Measurements from ENCODE around the gene ATE1. TPM values are rescaled to one million over a fixed set of nuclear protein-coding genes. Genes with fewer than 3 reads are reported as not detected.
"Not testable (repeated sequence)": the region's sequence is repeated elsewhere in the genome, so short reads cannot be mapped to it uniquely, and the experiment has no call there.

The ATE1 gene
- total RNA-seq, 1 donor from 2014 or later: 34.6 TPM

DNA sequence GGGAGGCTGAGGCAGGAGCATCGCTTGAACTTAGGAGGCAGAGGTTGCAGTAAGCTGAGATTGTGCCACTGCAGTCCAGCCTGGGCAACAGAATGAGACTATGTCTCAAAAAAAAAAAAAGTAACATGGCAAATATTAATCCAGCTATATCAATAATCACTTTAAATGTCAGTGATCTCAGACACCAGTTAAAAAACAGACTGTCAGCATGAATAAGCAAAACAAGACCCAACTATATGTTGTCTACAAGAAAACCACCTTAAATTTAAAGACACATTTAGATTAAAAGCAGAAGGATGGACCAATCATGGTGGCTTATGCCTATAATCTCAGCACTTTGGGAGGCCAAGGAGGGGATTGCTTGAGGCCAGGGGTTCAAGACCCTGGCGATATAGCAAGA, 8.5 kb upstream of the ATE1 start:
- DNase-seq: no peak
- intact Hi-C loops (cut with DNase I): loop anchor here (10.0 kb wide), 1 partner anchor 49 kb away; the partner anchor contains the start of gene TACC2
- ATAC-seq (ENCODE audit: poor library complexity): no peak

DNA sequence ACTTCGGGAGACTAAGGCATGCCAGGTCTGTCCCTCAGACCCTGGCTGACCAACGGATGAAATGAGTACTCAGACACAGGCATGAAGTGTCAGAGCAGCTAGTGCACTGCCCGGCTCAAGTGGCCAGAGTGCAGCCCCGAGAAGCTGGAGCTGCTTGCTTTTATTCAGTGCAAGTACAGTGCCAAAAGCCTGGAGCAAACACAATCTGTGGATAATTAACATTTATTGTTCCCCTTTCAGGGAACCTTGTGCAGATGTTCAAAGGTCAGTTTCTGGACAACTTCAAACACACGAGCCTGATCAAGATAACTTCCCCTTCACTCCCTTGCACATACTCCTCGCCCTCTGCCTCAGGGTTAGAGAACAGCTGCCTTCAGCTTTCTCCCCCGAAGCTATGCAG, 7.9 kb upstream of the ATE1 start:
- ATAC-seq (ENCODE audit: poor library complexity) (peak; percentile 25), DNase-seq (no peak)
- intact Hi-C loops (cut with DNase I): loop anchor here (10.0 kb wide), 1 partner anchor 49 kb away; the partner anchor contains the start of gene TACC2

DNA sequence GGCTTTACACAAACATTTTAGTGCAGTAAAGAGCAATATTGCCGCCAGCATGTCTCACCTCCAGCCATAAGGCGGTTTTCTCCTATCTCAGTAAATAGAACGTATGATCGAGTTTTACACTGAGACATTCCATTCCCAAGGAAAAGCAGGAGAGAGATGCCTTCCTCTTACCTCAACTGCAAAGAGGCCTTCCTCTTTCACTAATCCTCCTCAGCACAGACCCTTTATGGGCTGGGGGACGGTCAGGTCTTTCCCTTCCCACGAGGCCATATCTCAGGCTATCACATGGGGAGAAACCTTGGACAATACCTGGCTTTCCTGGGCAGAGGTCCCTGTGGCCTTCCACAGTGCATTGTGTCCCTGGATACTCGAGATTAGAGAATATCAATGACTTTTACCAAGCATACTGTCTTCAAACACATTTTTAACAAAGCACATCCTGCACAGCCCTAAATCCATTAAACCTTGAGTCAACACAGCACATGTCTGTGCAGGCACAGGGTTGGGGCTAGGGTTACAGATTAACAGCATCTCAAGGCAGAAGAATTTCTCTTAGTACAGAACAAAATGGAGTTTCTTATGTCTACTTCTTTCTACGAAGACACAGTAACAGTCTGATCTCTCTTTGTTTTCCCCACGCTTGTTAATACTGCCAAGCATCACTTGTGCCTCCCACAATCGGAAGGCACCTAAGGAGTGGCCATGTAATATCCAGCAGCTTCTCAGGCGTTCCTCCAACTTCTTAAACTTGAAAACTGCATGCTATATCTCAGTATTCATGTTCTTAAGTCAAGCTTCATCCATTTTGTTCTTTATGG, 2.6 kb upstream of the ATE1 start:
- ATAC-seq (ENCODE audit: poor library complexity); DNase-seq: not testable (repeated sequence)
- intact Hi-C loops (cut with DNase I): loop anchor here (10.0 kb wide), 1 partner anchor 54 kb away; the partner anchor contains the start of gene TACC2

DNA sequence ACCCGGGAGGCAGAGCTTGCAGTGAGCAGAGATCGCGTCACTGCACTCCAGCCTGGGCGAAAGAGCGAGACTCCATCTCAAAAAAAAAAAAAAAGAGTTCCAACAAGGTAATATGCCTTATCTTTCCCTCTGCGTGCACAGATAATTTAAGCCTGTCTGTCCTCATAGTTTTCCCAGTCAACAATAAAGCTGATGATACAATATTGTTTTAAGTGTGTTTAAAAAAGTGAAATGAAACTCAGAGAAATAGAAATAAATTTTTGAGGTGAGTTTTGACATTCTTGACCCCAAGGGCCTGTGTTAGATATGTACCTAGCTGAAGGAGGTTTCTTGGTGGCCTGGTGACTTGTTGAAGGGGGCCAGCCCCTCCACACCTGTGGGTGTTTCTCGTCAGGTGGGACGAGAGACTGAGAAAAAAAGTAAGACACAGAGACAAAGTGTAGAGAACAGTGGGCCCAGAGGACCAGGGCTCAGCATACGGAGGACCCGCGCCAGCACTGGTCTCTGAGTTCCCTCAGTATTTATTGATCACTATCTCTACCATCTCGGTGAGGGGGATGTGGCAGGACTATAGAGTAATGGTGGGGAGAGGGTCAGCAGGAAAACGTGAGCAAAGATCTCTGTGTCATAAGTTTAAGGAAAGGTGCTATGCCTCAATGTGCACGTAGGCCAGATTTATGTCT, 1.9 kb upstream of the ATE1 start:
- not testable (repeated sequence) for DNase-seq; ATAC-seq (ENCODE audit: poor library complexity)
- intact Hi-C loops (cut with DNase I): loop anchor here (10.0 kb wide), 1 partner anchor 55 kb away; the partner anchor contains the start of gene TACC2

DNA sequence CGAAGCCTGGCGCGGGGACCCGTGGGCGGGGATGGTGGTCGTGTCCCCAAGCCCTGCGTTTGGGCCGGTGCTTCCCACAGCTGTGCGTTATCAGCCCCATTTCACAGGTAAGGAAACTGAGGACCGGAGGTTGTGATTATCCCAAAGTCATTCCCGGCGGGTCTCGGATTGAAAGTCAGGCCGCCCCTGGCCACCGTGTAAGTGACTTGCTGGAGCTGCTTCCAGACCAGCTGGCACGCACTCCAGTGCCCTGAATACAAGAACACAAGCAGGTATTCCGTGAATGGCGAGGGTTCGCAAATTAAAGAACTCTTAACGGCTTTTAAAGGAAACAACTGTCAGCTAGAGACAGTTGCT, 675 bp upstream of the ATE1 start:
- intact Hi-C loops (cut with DNase I): no loop called here
- ATAC-seq (ENCODE audit: poor library complexity) (peak; percentile 18), DNase-seq (peak; percentile 59)

DNA sequence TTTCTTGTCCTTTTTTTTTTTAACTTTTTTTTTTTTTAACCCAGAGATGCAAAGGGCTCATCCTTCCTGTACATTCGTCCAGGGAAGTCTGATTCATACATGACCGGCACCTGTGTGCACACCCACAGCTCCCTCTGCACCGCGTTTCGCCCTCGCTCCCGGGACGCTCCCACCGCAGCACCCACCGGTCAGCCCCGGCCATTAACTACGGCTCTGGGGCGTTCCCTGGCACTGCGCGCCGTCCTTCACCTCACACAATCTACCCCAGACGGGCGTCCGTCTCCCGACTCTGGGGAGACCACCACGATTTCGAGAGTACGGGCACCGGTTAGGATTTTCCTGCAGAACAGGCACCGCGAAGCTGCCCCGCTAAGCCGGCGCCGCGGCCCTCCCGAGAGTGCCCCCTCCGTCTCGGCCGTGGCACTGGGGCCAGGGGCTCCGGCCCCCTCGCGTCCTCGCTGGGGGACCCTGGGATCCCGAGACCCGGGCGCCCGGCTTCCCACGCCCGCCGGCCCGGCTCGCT, 452 bp downstream of the ATE1 start:
- DNase-seq: peak; percentile 76
- peak; percentile 67 for ATAC-seq (ENCODE audit: poor library complexity)
- intact Hi-C loops (cut with DNase I): no loop called here

DNA sequence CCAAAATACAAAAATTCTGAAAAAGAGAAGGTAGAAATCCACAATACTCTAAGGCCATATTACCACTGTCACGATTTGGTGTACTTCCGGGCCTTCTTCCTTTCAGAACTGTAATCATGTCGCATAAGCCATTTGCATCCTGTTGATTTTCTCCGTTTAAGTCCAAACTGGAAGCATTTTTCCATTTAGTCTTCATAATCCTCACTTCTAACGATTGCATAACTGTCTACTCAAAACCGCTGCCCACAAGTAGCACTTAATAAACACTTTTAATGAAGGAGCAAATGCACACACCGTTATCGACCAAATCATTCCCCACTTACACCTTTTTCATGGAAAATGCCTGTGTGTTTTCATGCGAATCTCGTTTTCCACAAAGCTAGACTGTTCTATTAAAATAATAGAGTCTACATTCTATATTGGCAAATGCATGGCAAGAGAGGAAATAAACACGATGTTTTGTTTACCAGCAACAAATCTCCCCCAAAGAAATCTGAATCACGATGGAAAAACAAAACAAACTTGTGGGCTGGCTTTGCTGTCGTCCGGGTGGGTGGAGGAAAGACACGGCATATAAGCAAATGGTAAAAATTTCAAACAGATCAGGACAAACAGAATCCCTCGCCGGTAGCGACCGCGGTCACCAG, 1.0 kb downstream of the ATE1 start:
- no peak for DNase-seq
- intact Hi-C loops (cut with DNase I): no loop called here
- no peak for ATAC-seq (ENCODE audit: poor library complexity)

DNA sequence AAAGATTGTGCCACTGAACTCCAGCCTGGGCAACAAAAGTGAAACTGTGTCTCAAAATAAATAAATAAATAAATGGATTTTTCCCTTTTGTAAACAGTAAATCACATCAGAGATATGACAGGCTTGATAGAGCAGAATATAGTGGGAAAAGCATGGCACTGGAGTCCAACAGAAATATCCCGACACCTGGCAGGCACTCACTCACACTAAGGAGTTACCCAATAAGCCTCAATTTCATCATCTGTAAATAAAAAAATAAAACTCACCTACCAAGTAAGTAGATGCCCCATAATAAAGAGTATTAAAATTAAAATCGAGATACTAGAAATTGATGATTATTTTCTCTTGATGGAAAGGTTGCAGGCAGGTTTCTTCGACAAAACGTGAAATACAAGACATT, 1.7 kb downstream of the ATE1 start:
- DNase-seq (no peak), ATAC-seq (ENCODE audit: poor library complexity) (no peak)
- intact Hi-C loops (cut with DNase I): no loop called here

DNA sequence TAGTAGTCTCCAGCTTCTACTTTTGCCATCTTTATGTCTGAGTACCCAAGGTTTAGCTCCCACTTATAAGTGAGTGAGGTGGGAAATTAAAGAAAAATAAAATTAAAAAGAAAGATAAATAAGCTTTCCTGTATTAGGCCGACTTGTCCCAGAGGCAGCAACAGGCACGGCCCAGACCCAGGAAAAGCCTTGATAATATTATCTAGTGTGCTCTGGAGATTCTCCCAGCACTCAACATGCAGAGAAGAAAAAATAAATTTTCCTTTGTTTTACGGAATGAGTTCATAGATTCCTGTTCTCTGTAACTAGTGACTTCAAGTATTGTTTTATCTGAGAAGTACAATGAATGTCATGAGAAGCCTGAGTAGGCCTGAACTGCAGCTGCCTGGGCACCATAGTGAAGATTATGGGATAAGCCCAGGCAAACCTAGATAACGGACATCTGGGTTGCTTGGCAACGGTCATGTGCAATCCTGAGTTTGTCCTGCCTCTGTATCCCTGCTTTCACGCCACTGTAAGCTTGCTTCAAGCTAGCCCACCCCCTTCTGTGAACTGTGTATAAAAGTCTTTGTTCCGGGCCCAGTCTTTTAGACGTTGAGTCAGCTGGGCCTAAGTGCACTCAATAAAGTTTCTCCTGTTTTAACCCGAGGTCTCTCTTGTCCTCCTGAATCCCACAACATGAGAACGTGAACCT, 6.4 kb downstream of the ATE1 start:
- intact Hi-C loops (cut with DNase I): no loop called here
- ATAC-seq (ENCODE audit: poor library complexity) (peak; percentile 26), DNase-seq (no peak)

DNA sequence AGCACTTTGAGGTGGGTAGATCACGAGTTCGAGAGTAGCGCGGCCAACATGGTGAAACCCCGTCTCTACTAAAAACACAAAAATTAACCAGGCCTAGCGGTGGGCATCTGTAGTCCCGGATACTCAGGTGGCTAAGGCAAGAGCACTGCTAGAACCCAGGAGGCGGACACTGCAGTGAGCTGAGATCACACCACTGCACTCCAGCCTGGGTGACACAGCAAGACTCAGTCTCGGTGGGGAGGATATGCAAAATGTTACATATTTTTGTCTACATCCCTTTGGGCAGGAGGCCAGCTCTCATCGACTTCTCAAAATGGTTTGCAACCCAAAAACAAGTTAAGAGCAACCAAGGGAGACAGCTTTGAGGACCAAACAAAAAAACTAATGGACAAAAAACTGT, 8.2 kb downstream of the ATE1 start:
- ATAC-seq (ENCODE audit: poor library complexity) (no peak), DNase-seq (no peak)
- intact Hi-C loops (cut with DNase I): no loop called here

DNA sequence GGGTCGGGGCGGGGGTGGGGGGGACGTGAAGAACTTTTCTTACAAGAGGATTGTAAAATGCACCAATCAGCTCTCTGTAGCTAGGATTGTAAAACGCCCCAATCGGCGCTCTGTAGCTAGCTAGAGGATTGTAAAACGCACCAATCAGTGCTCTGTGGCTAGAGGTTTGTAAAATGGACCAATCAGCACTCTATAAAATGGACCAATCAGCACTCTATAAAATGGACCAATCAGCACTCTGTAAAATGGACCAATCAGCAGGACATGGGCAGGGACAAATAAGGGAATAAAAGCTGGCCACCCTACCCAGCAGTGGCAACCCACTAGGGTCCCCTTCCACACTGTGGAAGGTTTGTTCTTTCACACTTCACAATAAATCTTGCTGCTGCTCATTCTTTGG, 9.0 kb downstream of the ATE1 start:
- DNase-seq; intact Hi-C loops (cut with DNase I); ATAC-seq (ENCODE audit: poor library complexity): not testable (repeated sequence)

DNA sequence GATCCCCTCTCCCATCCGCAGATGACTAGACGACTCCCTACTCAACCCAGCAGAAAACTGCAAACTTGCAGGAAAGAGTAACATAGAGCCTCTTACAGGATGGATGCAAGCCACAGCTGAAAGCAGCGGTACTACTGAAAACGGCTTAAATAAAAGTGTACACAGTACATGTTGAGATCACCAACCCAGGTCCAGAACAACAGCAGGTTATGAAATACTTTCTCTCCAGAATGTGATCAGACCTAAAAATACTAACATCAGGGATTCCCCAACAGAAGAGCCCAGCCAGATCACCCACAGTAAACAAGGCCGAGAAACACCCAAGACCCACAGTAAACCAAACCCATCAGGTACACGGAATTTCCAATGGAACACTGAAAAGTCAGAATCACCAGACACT, 13.2 kb downstream of the ATE1 start:
- intact Hi-C loops (cut with DNase I): no loop called here
- DNase-seq (no peak), ATAC-seq (ENCODE audit: poor library complexity) (peak; percentile 57)

DNA sequence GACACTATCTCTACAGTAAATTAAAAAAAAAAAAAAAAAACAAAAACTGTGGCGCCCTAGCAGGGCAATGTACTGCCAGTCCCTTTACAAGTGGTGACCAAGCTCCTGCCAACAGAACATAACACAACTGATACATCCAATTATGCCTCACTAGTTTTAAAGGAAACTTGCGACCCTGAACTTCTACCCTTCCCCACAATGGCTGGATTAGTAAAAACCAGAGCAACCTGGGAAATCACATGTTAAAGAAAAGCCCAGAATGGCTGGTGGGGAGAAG, 16.5 kb downstream of the ATE1 start:
- intact Hi-C loops (cut with DNase I): no loop called here
- DNase-seq (no peak), ATAC-seq (ENCODE audit: poor library complexity) (peak; percentile 57)

DNA sequence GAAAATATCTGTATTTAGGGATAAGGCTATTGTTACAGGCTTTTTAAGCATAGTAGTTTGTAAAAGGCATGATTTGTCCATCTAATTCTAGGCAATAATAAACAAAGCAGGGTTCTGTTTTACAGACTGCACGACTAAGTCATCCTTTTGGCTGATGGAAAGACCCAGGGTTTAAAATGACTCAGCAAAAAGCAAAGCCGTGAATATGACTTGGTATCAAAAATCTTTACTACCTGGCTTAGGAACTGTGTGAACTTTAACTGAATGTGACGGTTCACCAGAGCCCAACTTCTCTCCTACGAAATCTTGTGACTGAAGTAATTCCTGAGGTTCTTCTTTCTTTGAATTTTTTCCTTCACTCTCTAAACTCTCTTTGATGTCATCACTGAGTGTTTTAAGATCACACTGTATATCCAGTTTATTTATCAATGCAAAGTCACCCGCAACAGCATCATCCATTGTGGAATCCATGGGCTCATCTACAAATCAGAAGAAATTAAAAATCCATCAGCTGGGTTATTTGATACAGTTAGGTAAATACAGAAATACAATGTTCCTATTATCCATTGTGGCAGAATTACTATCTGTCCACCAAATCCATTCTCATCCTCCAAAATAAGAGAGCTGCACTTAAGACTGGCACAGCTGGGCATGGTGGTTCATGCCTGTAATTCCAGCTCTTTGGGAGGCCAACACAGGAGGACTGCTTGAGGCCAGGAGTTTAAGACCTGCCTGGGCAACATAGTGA, 17.0 kb downstream of the ATE1 start:
- intact Hi-C loops (cut with DNase I): no loop called here
- ATAC-seq (ENCODE audit: poor library complexity) (no peak), DNase-seq (no peak)

DNA sequence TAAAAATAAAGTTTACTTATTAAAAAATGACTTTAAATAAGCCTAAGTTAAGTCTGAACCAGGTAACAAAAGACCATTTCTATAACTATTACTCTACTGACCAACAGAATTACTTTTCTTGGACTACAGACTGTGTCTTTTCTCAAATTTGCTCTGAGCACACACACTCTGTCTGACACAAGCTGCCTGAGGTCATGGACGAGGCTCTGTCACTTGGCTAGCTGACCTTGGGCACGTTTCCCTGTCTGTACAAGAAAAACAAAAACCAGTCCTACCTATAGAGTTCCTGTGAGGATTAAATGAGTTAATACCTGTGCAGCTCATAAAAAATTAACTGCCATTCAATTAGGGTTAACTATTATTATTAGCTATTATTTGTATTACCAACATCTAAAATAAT, 22.9 kb downstream of the ATE1 start:
- DNase-seq: no peak
- intact Hi-C loops (cut with DNase I): no loop called here
- ATAC-seq (ENCODE audit: poor library complexity): peak; percentile 74

DNA sequence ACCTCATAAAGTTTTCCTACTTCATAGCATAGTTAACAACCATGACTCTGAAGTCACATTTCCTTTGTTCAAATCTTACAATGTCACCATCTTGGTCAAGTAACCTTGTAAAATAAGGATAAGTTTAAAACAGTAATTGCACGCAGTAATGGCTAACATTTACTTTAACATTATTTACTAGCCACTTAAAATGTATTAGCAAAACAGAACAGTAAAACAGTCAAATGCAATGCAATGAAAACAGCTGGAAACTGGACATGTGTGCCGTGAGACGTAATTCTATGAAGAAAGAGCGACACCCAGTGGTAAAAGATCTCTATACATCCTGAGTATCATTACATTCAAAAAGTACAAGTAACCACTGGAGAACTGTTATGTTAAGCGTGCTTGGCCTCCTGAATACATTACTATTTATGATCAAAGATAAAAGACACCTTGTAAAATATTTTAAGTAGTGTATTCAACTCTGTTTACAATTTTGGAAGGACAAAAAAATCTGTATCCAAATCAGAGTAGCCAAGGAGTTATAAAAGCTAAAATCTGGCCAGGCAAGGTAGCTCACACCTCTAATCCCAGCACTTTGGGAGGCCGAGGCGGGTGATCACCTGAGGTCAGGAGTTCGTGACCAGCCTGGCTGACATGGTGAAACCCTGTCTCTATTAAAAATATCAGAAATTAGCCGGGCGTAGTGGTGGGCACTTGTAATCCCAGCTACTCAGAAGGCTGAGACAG, 27.2 kb downstream of the ATE1 start:
- ATAC-seq (ENCODE audit: poor library complexity): peak; percentile 75
- no peak for DNase-seq

DNA sequence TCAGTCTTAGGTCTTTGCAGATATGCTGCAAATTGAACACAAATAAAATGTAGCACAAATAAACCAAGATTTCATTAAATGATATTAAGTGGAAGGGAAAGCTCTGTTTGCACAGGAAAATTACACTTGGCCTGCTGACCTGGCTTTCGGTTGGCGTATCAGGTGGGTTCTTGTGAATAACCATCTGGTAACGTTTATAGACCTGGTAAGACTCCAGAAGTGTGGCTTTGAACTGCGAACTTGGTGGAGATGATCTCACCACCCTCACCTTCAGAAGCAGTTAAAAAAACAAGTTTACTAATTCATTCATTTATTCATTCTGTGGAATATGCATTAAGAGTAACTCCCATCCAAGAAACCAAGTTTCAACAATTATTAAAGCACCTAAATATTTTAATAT, 28.1 kb downstream of the ATE1 start:
- ATAC-seq (ENCODE audit: poor library complexity): no peak
- intact Hi-C loops (cut with DNase I): no loop called here
- DNase-seq: no peak

More for the DNA sequence above, 27.2 kb downstream of the ATE1 start:
- intact Hi-C loops (cut with DNase I): no loop called here

DNA sequence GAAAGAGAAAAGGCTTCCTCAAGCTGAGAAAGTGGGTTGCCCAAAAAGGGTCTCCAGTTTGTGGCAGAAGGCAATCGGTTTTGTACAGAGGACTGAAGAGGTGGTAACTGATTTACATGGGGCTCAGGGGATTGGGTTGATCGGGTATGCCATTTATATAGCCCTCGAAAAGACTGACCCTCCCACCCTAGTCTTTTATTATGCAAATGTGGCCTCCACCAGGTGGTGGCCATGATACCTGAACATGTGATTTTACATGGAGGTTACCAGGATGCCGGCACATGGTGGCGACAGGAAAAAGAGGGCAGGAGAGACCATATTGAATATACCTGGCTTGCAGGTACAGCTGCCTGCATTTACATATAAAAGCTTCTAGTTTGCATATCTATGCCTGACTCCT, 36.7 kb downstream of the ATE1 start:
- ATAC-seq (ENCODE audit: poor library complexity): no peak
- no peak for DNase-seq
- intact Hi-C loops (cut with DNase I): no loop called here
